Body of pancreas (tissue), 4 donors: ENCODE data around the gene TOR3A.

ENCODE experiments used
- POLR2A ChIP-seq, 3 donors: fragments of 450-650 bp; IDR thresholded peaks; one replicate each; pipeline ENCODE4 v1.6.1; 2016; ENCODE audit warnings: antibody characterized with exemption in 3 of 3, mild to moderate bottlenecking in 2 of 3
- TF ChIP-seq, protein P1 (sequence below), 7 experiments: fragments of 450-650 bp in 4 of 7; fragments of 200-600 bp in 3 of 7; sonication (generic) in 3 of 7; IDR thresholded peaks; one replicate each; pipeline ENCODE4 v1.5.1; 2016 to 2019; ENCODE audit warnings: antibody characterized with exemption in 7 of 7

DNA sequence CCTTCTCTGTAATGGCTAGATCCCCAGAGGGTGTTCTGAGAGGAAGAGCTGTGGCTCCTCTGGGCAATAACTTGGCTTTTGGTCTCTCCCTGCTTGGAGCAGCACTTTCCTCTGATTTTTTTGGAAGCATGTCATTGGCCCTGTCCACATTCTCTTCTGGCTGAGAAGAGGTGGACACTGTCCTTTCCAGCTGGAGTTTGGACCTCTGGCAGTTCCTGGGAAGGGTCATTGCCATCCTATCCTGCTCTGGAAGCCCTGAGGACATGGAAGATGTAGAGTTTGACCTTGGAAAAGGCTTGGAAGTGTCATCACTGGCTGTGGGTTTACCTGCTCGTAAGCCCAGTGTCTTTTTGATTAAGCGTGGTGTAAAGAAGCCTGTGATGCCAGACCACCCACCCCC, 26.8 kb downstream of the TOR3A start:
- TF ChIP-seq POLR2A (IDR thresholded peaks at IDR 0.05) = no peak
- TF ChIP-seq, protein P1, sequence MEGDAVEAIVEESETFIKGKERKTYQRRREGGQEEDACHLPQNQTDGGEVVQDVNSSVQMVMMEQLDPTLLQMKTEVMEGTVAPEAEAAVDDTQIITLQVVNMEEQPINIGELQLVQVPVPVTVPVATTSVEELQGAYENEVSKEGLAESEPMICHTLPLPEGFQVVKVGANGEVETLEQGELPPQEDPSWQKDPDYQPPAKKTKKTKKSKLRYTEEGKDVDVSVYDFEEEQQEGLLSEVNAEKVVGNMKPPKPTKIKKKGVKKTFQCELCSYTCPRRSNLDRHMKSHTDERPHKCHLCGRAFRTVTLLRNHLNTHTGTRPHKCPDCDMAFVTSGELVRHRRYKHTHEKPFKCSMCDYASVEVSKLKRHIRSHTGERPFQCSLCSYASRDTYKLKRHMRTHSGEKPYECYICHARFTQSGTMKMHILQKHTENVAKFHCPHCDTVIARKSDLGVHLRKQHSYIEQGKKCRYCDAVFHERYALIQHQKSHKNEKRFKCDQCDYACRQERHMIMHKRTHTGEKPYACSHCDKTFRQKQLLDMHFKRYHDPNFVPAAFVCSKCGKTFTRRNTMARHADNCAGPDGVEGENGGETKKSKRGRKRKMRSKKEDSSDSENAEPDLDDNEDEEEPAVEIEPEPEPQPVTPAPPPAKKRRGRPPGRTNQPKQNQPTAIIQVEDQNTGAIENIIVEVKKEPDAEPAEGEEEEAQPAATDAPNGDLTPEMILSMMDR (IDR thresholded peaks at IDR 0.05) = no peak
